Keratinocyte (primary cell): ENCODE measurements around the gene ABCC8. TPM values are rescaled to one million over a fixed set of nuclear protein-coding genes. Genes with fewer than 3 reads are reported as not detected.

Experiments used
- DNase-seq: peaks from one replicate; pipeline ENCODE4 v3.0.0-alpha.2; 2011; ENCODE audit warnings: low read depth, missing footprints, low spot score
- FAIRE-seq: peaks from 2 replicates; lab custom pipeline; 2011; peaks lifted over from hg19 to GRCh38; lab: Jason Lieb, UNC
- H2AFZ ChIP-seq: 2 replicates; pipeline ENCODE4 v1.6.0; 2012; ENCODE audit warnings: low read length, control low read depth, inconsistent platforms; ENCODE audit not compliant: control insufficient read depth
- H3K27ac ChIP-seq: 2 replicates; pipeline ENCODE4 v1.5.1; 2011; ENCODE audit warnings: low read length; ENCODE audit not compliant: control insufficient read depth, insufficient read depth
- H3K27me3 ChIP-seq: 3 replicates; pipeline ENCODE4 v1.6.0; 2011; ENCODE audit warnings: low read length; ENCODE audit not compliant: control insufficient read depth, insufficient read depth; ENCODE audit errors: extremely low read depth
- H3K36me3 ChIP-seq, 2 experiments: 2 replicates in 1 of 2; 3 replicates in 1 of 2; pipeline ENCODE4 v1.5.1; 2011; ENCODE audit warnings: low read length in 2 of 2, mild to moderate bottlenecking in 1 of 2; ENCODE audit not compliant: control insufficient read depth in 2 of 2, insufficient read depth in 2 of 2; ENCODE audit errors: extremely low read depth in 1 of 2
- H3K4me1 ChIP-seq: 3 replicates; pipeline ENCODE4 v1.5.1; 2011; ENCODE audit warnings: low read length; ENCODE audit not compliant: control insufficient read depth, insufficient read depth; ENCODE audit errors: extremely low read depth
- H3K4me2 ChIP-seq: 3 replicates; pipeline ENCODE4 v1.6.0; 2011; ENCODE audit warnings: low read depth, low read length; ENCODE audit not compliant: control insufficient read depth, insufficient read depth; ENCODE audit errors: extremely low read depth
- H3K4me3 ChIP-seq, 3 experiments: fragments of 200-600 bp in 1 of 3; sonication (generic) in 1 of 3; 2 replicates in 2 of 3; 3 replicates in 1 of 3; pipeline ENCODE4 v1.5.1; 2011 to 2016; ENCODE audit warnings: low read length in 3 of 3, mild to moderate bottlenecking in 3 of 3, control low read depth in 2 of 3, inconsistent platforms in 1 of 3, low read depth in 1 of 3, mixed read lengths in 1 of 3, mixed run types in 1 of 3, moderate library complexity in 1 of 3; ENCODE audit not compliant: control insufficient read depth in 2 of 3, insufficient read depth in 2 of 3; ENCODE audit errors: extremely low read depth in 1 of 3
- H3K79me2 ChIP-seq: 2 replicates; pipeline ENCODE4 v1.6.0; 2012; ENCODE audit warnings: low read length; ENCODE audit not compliant: control insufficient read depth, insufficient read depth
- H3K9ac ChIP-seq: 3 replicates; pipeline ENCODE4 v1.6.0; 2011; ENCODE audit warnings: low read length; ENCODE audit not compliant: control insufficient read depth, insufficient read depth; ENCODE audit errors: extremely low read depth
- H3K9me1 ChIP-seq: 3 replicates; pipeline ENCODE4 v1.6.0; 2011; ENCODE audit warnings: low read length; ENCODE audit not compliant: control insufficient read depth, insufficient read depth; ENCODE audit errors: extremely low read depth
- H3K9me3 ChIP-seq: 2 replicates; pipeline ENCODE4 v1.5.1; 2012; ENCODE audit warnings: low read depth, low read length; ENCODE audit not compliant: control insufficient read depth
- H4K20me1 ChIP-seq: 3 replicates; pipeline ENCODE4 v1.6.0; 2011; ENCODE audit warnings: low read length; ENCODE audit not compliant: control insufficient read depth, insufficient read depth; ENCODE audit errors: extremely low read depth
- CTCF ChIP-seq, 3 experiments: IDR thresholded peaks in 1 of 3; conservative IDR thresholded peaks in 1 of 3; optimal IDR thresholded peaks in 1 of 3; 2 replicates in 2 of 3; 3 replicates in 1 of 3; pipeline versions ENCODE3 to v1.5.1; 2011; ENCODE audit warnings: low read length in 3 of 3, mild to moderate bottlenecking in 3 of 3, moderate library complexity in 2 of 3, control low read depth in 1 of 3, inconsistent platforms in 1 of 3; ENCODE audit not compliant: insufficient read depth in 2 of 3; ENCODE audit errors: extremely low read depth in 1 of 3
- EZH2 ChIP-seq: IDR thresholded peaks from one replicate; pipeline ENCODE4 v1.6.1; 2012; ENCODE audit warnings: inconsistent platforms, mild to moderate bottlenecking, low read length, moderate library complexity
- dilution Hi-C: fragments of 300-500 bp; cut with MboI; formaldehyde crosslinking; loops from one replicate; pipeline ENCODE4 v1.7.0; 2020; ENCODE audit warnings: low sequenced_read_pairs; ENCODE audit not compliant: extremely low pct_ligation_motif_present
- polyA plus RNA-seq, 5 experiments: library from polyadenylated mRNA; depleted of rRNA in 3 of 5; stranded (reverse) in 3 of 5; stranded (forward) in 1 of 5; unstranded in 1 of 5; fragments of >200 nt; gene quantifications; 1 replicate in 1 of 5; 2 replicates in 3 of 5; 3 replicates in 1 of 5; pipeline versions ENCODE4 v1.2.1 to v1.2.3, GENCODE V29; 2011 to 2012; ENCODE audit warnings: missing spikeins in 2 of 5, low read depth in 1 of 5, low replicate concordance in 1 of 5

Gene ABCC8
- polyA plus RNA-seq, 1 donor (not counting 4 experiments of a cell fraction or from before 2014, with no cell fraction given) = not detected

GRCh38 chr11:17494019-17494418 lies 17.4 kb upstream of the ABCC8 start:
- no peak for TF ChIP-seq EZH2
- TF ChIP-seq CTCF (optimal IDR thresholded peaks at IDR 0.05 in 1 of 3, IDR thresholded peaks at IDR 0.05 in 1 of 3, conservative IDR thresholded peaks at IDR 0.05 in 1 of 3; ENCODE audit: extremely low read depth in 1 of 3, insufficient read depth in 2 of 3, low read length in 3 of 3) = no peak
- Histone ChIP-seq H3K9me1 (no peaks in the 10 kb centered on the region), H3K79me2 (no peaks in the 10 kb centered on the region), H2AFZ (no peak overlapping the region), H3K9ac (no peak overlapping the region), H3K4me3 (no peak overlapping the region), H3K9me3 (no peaks in the 10 kb centered on the region), H3K4me1 (no peaks in the 10 kb centered on the region), H3K27ac (no peak overlapping the region), H3K4me2 (no peak overlapping the region), H4K20me1 (no peaks in the 10 kb centered on the region), H3K27me3 (peaks cover 3% of the 10 kb centered on the region), H3K36me3 (no peaks in the 10 kb centered on the region)
- dilution Hi-C loops = no loop called here
- DNase-seq (no peak), FAIRE-seq (no peak)

GRCh38 chr11:17490938-17491337 lies 14.3 kb upstream of the ABCC8 start:
- Histone ChIP-seq H3K9me3 (no peaks in the 10 kb centered on the region), H3K27me3 (peaks cover 3% of the 10 kb centered on the region), H3K4me1 (no peaks in the 10 kb centered on the region), H3K79me2 (no peaks in the 10 kb centered on the region), H3K9ac (no peak overlapping the region), H3K4me2 (no peak overlapping the region), H3K36me3 (no peaks in the 10 kb centered on the region), H3K4me3 (no peak overlapping the region), H2AFZ (no peak overlapping the region), H4K20me1 (no peaks in the 10 kb centered on the region), H3K9me1 (no peaks in the 10 kb centered on the region), H3K27ac (no peak overlapping the region)
- TF ChIP-seq EZH2 (no peak), CTCF (optimal IDR thresholded peaks at IDR 0.05 in 1 of 3, IDR thresholded peaks at IDR 0.05 in 1 of 3, conservative IDR thresholded peaks at IDR 0.05 in 1 of 3; ENCODE audit: extremely low read depth in 1 of 3, insufficient read depth in 2 of 3, low read length in 3 of 3) (no peak)
- dilution Hi-C loops = no loop called here
- no peak for DNase-seq
- FAIRE-seq = no peak
